Esophagus muscularis mucosa (tissue), 4 donors: ENCODE data around the gene CREBL2. TPM values are rescaled to one million over a fixed set of nuclear protein-coding genes. Genes with fewer than 3 reads are reported as not detected.
A peak's percentile ranks its signal among the peaks of the same experiment; 100 is the strongest.

Source experiments
- DNase-seq: peaks from one replicate; pipeline ENCODE4 v3.0.0-alpha.2; 2017; ENCODE audit errors: extremely low spot score
- H3K27ac ChIP-seq, 4 donors: fragments of 200-600 bp; sonication (generic); replicated peaks in 1 of 4; 1 replicate in 3 of 4; 2 replicates in 1 of 4; pipeline ENCODE4 v1.5.1; 2016 to 2019; ENCODE audit warnings: mild to moderate bottlenecking in 1 of 4
- H3K27me3 ChIP-seq, 4 donors: fragments of 200-600 bp; sonication (generic); one replicate each; pipeline versions ENCODE4 v1.5.1 to v1.6.0; 2016 to 2019
- H3K36me3 ChIP-seq, 4 donors: fragments of 200-600 bp; sonication (generic); one replicate each; pipeline ENCODE4 v1.5.1; 2016 to 2019
- H3K4me1 ChIP-seq, 4 donors: fragments of 200-600 bp; sonication (generic); one replicate each; pipeline ENCODE4 v1.5.1; 2016 to 2019
- H3K4me3 ChIP-seq, 4 donors: fragments of 200-600 bp; sonication (generic); 1 replicate in 2 of 4; 2 replicates in 2 of 4; pipeline ENCODE4 v1.5.1; 2016 to 2019; ENCODE audit warnings: mild to moderate bottlenecking in 4 of 4, moderate library complexity in 1 of 4
- H3K9me3 ChIP-seq, 4 donors: fragments of 200-600 bp; sonication (generic); 1 replicate in 3 of 4; 2 replicates in 1 of 4; pipeline ENCODE4 v1.5.1; 2016 to 2019
- CTCF ChIP-seq, 3 experiments: fragments of 200-600 bp in 2 of 3; fragments of 450-650 bp in 1 of 3; sonication (generic) in 2 of 3; IDR thresholded peaks; one replicate each; pipeline ENCODE4 v1.5.1; 2017 to 2019; ENCODE audit warnings: antibody characterized with exemption in 3 of 3, mild to moderate bottlenecking in 2 of 3, moderate library complexity in 1 of 3
- EP300 ChIP-seq: sonication (generic); formaldehyde crosslinking; IDR thresholded peaks from one replicate; pipeline ENCODE4 v1.6.1; 2017; ENCODE audit warnings: antibody characterized with exemption
- POLR2A ChIP-seq: fragments of 450-650 bp; IDR thresholded peaks from one replicate; pipeline ENCODE4 v1.6.1; 2017; ENCODE audit warnings: antibody characterized with exemption, moderate library complexity, mild to moderate bottlenecking, low read depth
- POLR2AphosphoS5 ChIP-seq, 2 donors: sonication (generic); formaldehyde crosslinking; IDR thresholded peaks; one replicate each; pipeline ENCODE4 v1.6.1; 2017; ENCODE audit warnings: antibody characterized with exemption in 2 of 2
- WGBS: methylation state at CpG from one replicate; pipeline ENCODE4 v1.1.5; 2018; 5-methylcytosine and 5-hydroxymethylcytosine counted together
- intact Hi-C: fragments of 100-400 bp; cut with DNase I; formaldehyde crosslinking; loops from one replicate; pipeline ENCODE4 v1.15.1; 2023
- total RNA-seq, 4 donors: library from RNA; depleted of rRNA; stranded (reverse); fragments of >200 nt; gene quantifications; one replicate each; pipeline versions ENCODE4 v1.1.0 to v1.2.1, GENCODE V29; 2016

The CREBL2 gene
- 10 to 100 TPM; 33.0 to 53.5 (median 45.9) TPM for total RNA-seq

- intact Hi-C loops: loop anchor here (5.0 kb wide), 2 partner anchors 49 to 86 kb away; partner anchors contain the start of genes DUSP16 and GPR19
- peak within 1 kb of the TSS; percentile 91 to 96 (median 93) for H3K27ac ChIP-seq
- peak within 1 kb of the TSS; percentile 76 to 85 (median 79) for H3K4me3 ChIP-seq
- H3K36me3 ChIP-seq: no peaks in the 10 kb centered on the region
- no peaks in the 10 kb centered on the region for H3K9me3 ChIP-seq
- peak; percentile 98 for DNase-seq
- 0% methylated on average over 25 of the region's 51 CpGs for WGBS
- no peak for TF ChIP-seq POLR2A
- TF ChIP-seq CTCF (IDR thresholded peaks at IDR 0.05): no peak
- TF ChIP-seq EP300: no peak
- peak; percentile 94 to 98 for TF ChIP-seq POLR2AphosphoS5 (IDR thresholded peaks at IDR 0.05)
- H3K27me3 ChIP-seq: no peaks in the 10 kb centered on the region
- H3K4me1 ChIP-seq: peaks cover 20 to 50% (median 46%) of the 10 kb centered on the region in 4 donors
Observed at GRCh38 chr12:12611512-12612306, at the start of gene CREBL2. Gene CREBL2, plus strand, starts transcription at chr12:12611876. Its CDS starts 297 bp downstream, at chr12:12612173.

- Histone ChIP-seq H3K27ac (peak overlapping the region; percentile 100), H3K4me1 (peaks cover 16 to 44% (median 41%) of the 10 kb centered on the region in 4 donors), H3K36me3 (no peaks in the 10 kb centered on the region), H3K4me3 (peak overlapping the region; percentile 90 to 96 (median 94)), H3K27me3 (no peaks in the 10 kb centered on the region), H3K9me3 (no peaks in the 10 kb centered on the region)
- no peak for DNase-seq
- TF ChIP-seq CTCF (IDR thresholded peaks at IDR 0.05): no peak
- no peak for TF ChIP-seq EP300
- no peak for TF ChIP-seq POLR2AphosphoS5 (IDR thresholded peaks at IDR 0.05)
- no peak for TF ChIP-seq POLR2A
- intact Hi-C loops: loop anchor here (5.0 kb wide), 5 partner anchors 50 to 160 kb away; partner anchors contain the start of genes CDKN1B and CREBL2
- WGBS: 0% methylated on average over 5 of the region's 45 CpGs
Observed at GRCh38 chr12:12562016-12562483, 49.6 kb upstream of the CREBL2 start.

- Histone ChIP-seq H3K27ac (peak within 1 kb of the TSS; percentile 100), H3K4me1 (peaks cover 16 to 44% (median 41%) of the 10 kb centered on the region in 4 donors), H3K36me3 (no peaks in the 10 kb centered on the region), H3K4me3 (peak within 1 kb of the TSS; percentile 90 to 96 (median 94)), H3K27me3 (no peaks in the 10 kb centered on the region), H3K9me3 (no peaks in the 10 kb centered on the region)
- DNase-seq: peak; percentile 98
- WGBS: under 1% methylated on average over 17 of the region's 59 CpGs
- intact Hi-C loops: loop anchor here (5.0 kb wide), 5 partner anchors 50 to 160 kb away; partner anchors contain the start of genes CDKN1B and CREBL2
- TF ChIP-seq POLR2A (no peak), CTCF (IDR thresholded peaks at IDR 0.05) (peak; percentile 23 to 29 (median 23)), POLR2AphosphoS5 (IDR thresholded peaks at IDR 0.05) (peak; percentile 80 to 86)
Observed at GRCh38 chr12:12562585-12563261, 49.0 kb upstream of the CREBL2 start, which contains the start of gene DUSP16. Gene DUSP16, minus strand, starts transcription at chr12:12562863. Its CDS starts 41,765 bp downstream, at chr12:12521098.

- Histone ChIP-seq H3K27ac (peak overlapping the region; percentile 100), H3K4me1 (peaks cover 16 to 39% (median 37%) of the 10 kb centered on the region in 4 donors), H3K36me3 (no peaks in the 10 kb centered on the region), H3K27me3 (no peaks in the 10 kb centered on the region), H3K4me3 (peak overlapping the region; percentile 90 to 96 (median 94)), H3K9me3 (no peaks in the 10 kb centered on the region)
- no peak for DNase-seq
- WGBS: 50% methylated on average over 9 of the region's 11 CpGs
- intact Hi-C loops: loop anchor here (5.0 kb wide), 5 partner anchors 49 to 161 kb away; partner anchors contain the start of genes CDKN1B and CREBL2
- TF ChIP-seq EP300: no peak
- peak; percentile 8 to 41 for TF ChIP-seq POLR2AphosphoS5 (IDR thresholded peaks at IDR 0.05)
Observed at GRCh38 chr12:12563290-12563928, 48.3 kb upstream of the CREBL2 start.
